GM08714 (cell line): Measurements from ENCODE around the gene C12orf75.

Experiments
- H3K4me3 ChIP-seq: fragments of 200-500 bp; sonication (Bioruptor generic); 2 replicates; pipeline ENCODE4 v1.5.1; 2014; ENCODE audit warnings: mild to moderate bottlenecking, low read length, inconsistent platforms
- ZNF274 ChIP-seq: IDR thresholded peaks from 2 replicates; pipeline ENCODE4 v1.6.1; 2012; ENCODE audit warnings: mild to moderate bottlenecking, low read depth, low read length

Gene C12orf75

DNA sequence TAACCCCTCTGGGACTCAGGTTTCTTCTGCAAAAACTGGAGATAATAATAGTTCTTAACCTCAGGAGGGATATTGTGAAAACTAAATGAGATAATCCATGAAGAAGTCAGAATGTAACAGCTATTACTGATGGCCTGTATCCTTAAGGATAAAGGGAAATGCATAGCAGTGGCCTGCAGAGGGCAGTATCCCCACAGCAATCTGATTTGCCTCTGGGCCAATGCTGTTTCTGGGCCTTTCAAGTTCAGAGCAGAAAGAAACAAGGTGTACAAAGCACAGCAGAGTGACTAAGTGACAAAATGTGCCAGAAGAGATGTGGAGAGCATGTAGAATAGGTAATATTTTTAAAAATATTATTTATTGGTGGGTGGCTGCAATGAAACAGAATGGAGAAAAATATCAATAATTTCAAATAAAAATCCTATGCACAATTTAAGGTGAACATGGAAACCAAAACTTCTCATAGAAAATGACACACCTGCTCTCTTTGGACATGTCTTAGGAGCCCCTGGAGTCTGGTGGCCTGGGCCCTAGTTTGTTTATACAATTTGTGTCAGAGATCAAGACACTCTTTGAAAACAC lies 90.3 kb downstream of the C12orf75 start:
- H3K4me3 ChIP-seq = no peak overlapping the region
- TF ChIP-seq ZNF274 = no peak
